ENCODE results near the gene UBC. TPM values are rescaled to one million over a fixed set of nuclear protein-coding genes. Genes with fewer than 3 reads are reported as not detected.
A peak's percentile ranks its signal among the peaks of the same experiment; 100 is the strongest.
"Not testable (repeated sequence)": the region's sequence is repeated elsewhere in the genome, so short reads cannot be mapped to it uniquely, and the experiment has no call there.

UBC gene
- polyA plus RNA-seq, 3 donors: 1,361 to 1,430 (median 1,401) TPM

DNA sequence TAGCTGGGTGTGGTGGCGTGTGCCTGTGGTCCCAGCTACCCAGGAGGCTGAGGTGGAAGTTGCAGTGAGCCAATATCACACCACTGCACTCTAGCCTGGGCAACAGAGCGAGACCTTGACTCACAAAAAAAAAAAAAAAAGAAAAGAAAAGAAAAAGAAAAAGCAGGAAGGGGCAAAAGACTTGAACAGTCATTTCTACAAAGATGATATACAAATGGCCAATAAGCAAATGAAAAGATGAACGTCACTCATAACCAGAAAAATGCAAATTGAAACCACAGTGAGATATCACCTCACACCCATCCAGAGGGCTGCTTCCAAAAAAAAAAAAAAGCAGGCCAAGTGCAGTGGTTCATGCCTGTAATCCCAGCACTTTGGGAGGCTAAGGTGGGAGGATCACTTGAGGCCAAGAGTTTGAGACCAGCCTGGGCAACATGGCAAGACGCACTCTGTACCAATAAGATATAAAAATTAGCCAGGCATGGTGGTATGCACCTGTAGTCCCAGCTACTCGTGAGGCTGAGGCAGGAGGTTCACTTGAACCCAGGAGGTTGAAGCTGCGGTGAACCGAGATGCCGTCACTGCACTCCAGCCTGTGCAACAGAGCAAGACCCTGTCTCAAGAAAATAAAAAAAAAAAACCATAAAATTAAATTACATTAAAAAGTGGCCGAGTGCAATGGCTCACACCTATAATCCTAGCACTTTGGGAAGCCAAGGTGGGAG, 20.5 kb downstream of the UBC start:
- DNase-seq (ENCODE audit: low read depth in 3 of 3, low spot score in 2 of 3): no peak

DNA sequence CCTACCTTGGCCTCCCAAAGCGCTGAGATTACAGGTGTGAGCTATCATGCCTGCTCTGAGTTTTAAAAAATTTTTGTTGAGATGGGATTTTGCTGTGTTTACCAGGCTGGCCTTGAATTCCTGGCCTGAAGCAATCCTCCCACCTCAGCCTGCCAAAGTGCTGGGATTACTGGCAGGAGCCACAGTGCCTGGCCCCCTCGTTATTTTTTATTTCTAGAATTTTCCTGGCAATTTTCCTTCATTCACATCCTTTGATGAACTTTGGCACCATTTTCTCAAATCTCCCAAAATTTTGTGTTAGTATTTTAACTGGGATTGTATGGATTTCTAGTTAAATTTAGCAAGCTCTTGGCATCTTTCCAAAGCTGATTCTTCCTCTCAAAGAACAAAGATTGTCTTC, 26.2 kb downstream of the UBC start:
- DNase-seq (ENCODE audit: low read depth in 3 of 3, low spot score in 2 of 3): no peak

- not testable (repeated sequence) for DNase-seq (ENCODE audit: low read depth in 3 of 3, low spot score in 2 of 3)
Observed at GRCh38 chr12:124887766-124888165, 26.7 kb downstream of the UBC start.

DNA sequence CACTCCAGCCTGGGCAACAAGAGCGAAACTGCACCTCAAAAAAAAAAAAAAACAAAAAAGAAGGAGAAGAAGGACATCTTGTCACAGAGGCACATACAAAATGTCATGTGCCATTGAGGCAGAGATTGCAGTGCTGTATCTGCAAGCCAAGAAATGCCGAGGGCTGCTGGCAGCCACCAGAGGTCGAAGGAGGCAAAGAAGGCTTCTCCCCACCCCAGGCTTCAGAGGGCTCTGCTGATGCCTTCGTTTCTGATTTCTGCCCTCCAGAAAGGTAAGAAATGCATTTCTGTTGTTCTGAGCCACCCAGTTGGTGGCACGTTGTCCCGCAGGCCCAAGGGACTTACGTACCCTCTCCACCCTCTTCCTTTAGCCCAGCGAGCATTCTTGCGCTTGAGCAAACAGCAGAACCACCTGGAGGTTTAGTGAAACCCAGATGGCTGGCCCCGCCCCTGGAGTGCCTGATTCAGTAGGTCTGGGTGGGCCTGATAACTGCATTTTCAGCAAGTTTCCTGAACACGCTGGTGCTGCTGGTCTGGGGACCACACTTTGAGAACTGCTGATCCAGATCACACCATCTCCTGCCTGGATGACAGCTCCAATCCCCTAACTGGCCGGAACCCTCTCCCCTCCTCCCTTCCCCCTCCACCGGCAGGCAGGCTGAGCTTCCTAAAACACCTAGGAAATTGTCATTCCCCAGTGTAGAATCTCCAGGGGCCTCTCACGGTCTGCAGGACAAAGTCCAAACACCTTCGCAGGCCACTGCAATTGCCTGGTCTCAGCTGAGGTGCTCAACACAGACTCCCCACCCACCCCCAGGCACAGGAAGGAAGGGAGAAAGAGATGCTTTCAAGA, 29.6 kb downstream of the UBC start:
- DNase-seq (ENCODE audit: low read depth in 3 of 3, low spot score in 2 of 3): no peak

DNA sequence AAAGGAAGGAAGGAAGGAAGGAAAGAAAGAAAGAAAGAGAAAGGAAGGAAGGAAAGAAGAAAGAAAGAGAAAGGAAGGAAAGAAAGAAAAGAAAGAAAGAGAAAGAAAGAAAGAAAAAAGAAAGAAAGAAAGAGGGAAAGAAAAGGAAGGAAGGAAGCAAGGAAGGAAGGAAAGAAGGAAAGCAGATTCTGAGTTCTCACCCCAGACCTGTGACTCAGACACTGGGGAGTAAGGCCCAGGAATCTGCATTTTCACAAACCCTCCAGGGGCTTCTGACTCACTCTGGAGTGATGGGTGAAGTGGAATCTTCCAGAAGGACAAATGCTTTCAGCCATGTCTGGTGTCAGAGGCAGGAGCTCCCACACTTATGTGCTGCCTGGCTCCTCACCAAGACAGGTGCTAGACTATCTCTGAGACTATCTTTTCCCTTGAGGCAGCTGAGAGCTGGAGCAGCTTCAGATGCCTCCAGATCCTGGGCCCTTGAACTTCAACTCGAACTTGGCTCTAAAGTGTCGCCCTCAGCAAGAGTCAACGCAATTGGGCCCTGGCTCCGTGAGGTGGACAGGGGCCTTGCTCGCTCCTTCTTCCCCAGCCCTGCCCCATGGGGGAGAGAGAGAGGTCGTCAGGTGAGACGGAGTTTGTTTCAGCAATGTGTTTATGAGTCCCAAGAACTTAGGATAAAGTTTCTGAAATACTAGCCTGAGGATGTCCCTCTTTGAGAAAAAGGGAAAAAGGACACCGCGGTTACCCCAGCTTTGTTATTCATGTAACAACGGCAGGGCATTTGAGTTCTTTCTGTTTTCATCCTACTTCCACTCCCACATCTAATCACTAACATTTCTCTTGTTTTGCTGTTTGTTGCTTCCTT, 31.0 kb downstream of the UBC start:
- DNase-seq (ENCODE audit: low read depth in 3 of 3, low spot score in 2 of 3): no peak

DNA sequence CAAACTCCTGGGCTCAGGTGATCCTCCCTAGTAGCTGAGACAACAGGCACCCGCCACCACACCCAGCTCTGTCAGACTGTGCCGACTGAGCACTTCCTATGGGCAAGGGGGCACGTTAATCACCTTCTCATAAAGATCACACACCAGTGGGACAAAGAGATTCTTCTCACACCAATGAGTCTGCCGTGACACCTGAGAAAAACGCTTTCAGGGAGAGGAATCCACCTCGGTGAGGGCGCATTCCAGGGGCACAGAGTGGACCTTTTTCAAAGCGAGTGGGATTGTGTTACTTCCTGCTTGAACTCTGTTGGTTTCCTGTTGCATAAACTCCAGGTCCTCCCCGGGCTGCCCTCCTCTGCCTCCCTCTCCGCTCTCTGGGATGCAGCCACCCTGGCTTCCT, 33.3 kb downstream of the UBC start:
- DNase-seq (ENCODE audit: low read depth in 3 of 3, low spot score in 2 of 3): peak in 1 of 3 donors; percentile 65

DNA sequence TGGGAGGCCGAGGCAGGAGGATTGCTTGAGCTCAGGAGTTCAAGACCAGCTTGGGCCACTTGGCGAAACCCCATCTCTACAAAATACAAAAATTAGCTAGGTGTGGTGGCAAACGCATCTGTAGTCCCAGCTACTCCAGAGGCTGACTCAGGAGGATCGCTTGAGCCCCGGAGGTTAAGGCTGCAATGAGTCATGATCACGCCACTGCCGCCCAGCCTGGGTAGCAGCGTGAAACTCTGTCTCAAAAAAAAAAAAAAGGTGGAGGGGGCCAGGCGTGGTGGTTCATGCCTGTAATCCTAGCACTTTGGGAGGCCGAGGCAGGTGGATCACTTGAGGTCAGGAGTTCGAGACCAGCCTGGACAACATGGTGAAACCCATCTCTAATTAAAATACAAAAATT, 34.1 kb downstream of the UBC start:
- DNase-seq (ENCODE audit: low read depth in 3 of 3, low spot score in 2 of 3): not testable (repeated sequence)

- DNase-seq (ENCODE audit: low read depth in 3 of 3, low spot score in 2 of 3): no peak
Observed at GRCh38 chr12:124878795-124879516, 35.5 kb downstream of the UBC start.

- DNase-seq (ENCODE audit: low read depth in 3 of 3, low spot score in 2 of 3): no peak
Observed at GRCh38 chr12:124877423-124877822, 37.0 kb downstream of the UBC start.

GRCh38 chr12:124876171-124876570, 38.3 kb downstream of the UBC start:
- DNase-seq (ENCODE audit: low read depth in 3 of 3, low spot score in 2 of 3): no peak

- DNase-seq (ENCODE audit: low read depth in 3 of 3, low spot score in 2 of 3): no peak
Observed at GRCh38 chr12:124875803-124876132, 38.7 kb downstream of the UBC start.

DNA sequence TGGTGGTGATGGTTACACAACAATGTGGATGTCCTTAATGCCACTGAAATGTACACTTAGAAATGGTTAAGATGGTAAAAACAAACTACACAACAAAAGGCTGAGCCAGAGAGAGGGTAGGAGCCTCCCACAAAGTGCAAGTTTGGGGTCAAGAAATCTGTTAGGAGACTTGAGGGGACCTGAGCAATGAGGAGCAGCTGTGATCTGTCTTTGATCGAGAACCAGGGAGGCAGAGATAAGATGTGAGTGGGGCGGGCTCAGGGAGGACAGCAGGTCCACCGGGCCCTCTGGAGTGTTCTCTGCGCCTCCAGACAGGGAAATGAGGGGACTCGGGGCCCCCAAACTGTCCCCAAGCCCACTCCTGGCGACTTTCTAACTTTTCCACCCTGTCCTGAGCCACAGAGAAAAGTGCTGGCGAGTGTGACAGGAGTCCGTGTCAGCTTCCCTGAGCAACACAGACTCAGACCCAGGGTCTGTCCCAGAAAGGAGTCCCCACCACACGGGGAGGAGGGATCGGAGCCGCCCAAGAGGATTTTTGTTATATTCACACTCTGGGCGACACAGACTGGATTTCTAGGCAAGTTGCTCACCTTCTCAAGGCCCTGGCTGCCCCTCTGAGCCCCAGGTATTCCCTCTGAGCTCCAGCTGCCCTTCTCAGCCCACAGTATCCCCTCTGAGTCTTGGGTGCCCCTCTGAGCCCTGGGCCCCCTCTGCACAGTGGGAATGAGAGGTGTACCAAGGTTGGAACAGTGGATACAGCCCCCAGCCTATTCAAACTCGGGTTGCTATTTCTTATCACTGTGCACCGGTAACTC, 39.3 kb downstream of the UBC start:
- DNase-seq (ENCODE audit: low read depth in 3 of 3, low spot score in 2 of 3): no peak

DNA sequence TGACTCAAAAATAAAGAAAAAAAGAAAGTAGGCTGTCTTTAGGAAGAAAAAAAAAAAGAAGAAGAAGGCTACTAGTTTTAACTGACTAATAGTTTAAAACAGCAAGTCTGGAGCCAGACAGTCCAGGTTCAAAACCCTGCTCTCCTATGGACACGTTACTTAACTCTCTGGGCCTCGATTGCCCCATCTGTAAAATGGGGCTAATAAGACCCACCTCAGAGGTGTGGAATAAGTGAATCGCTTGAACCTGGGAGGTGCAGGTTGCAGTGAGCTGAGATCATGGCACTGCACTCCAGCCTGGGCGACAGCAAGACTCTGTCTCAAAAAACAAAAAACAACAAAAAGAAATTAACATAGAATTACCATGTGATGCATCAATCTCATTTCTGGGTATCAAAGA, 40.3 kb downstream of the UBC start:
- no peak for DNase-seq (ENCODE audit: low read depth in 3 of 3, low spot score in 2 of 3)

DNA sequence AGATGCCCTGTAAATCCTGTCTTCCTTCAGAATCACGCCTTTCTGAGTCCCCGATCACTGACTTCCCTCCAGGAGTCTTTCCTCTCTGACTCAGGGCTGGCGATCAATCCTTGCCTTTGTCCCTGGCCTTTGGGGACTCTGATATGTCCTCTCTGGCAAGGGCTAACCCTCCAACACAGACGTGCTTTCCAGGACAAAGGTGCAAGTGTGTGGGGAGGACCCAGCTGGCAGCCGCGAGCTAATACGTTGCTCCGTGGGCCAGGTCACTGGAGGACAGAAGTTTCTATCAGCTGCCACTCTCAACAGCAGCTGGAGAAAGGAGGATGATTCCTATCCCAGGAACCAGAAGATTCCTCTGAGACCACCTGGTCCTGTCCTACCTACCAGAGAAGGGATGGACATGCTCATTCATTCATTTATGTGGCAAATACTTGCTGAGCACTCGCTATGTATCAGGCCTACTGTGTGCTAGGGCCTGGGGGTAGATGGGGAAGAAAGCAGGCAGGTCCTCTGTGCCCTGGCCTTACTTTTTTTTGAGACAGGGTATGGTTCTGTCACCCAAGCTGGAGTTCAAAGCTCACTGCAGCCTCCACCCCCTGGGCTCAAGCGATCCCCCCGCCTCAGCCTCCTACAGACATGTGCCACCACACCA, 42.3 kb downstream of the UBC start:
- DNase-seq (ENCODE audit: low read depth in 3 of 3, low spot score in 2 of 3): no peak

DNA sequence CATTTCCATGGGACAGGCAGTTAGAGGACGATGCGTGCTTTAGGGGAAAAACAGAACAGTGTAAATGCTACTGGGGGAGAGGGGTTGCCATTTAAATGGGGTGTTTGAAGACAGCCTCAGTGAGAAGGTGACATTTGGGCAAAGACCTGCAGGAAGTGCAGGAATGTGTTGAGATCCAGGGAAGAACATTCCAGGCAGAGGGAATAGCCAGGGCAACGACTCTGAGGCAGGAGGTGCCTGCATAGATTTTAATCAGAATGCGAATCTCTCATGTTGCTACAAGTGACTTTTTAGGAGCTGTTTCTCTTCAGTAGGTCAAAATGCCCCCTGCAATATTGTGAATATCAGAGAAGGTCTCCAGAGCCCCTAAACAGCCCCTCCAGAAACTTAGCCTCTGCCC, 43.2 kb downstream of the UBC start:
- no peak for DNase-seq (ENCODE audit: low read depth in 3 of 3, low spot score in 2 of 3)

GRCh38 chr12:124870515-124870914, 43.9 kb downstream of the UBC start:
- DNase-seq (ENCODE audit: low read depth in 3 of 3, low spot score in 2 of 3): no peak

GRCh38 chr12:124869059-124869665, 45.3 kb downstream of the UBC start:
- DNase-seq (ENCODE audit: low read depth in 3 of 3, low spot score in 2 of 3): no peak

GRCh38 chr12:124868252-124869058, 46.0 kb downstream of the UBC start:
- no peak for DNase-seq (ENCODE audit: low read depth in 3 of 3, low spot score in 2 of 3)
